Hematopoietic multipotent progenitor cell (in vitro differentiated cells): ENCODE data around the gene CEND1. TPM values are rescaled to one million over a fixed set of nuclear protein-coding genes. Genes with fewer than 3 reads are reported as not detected.

Experiments
- DNase-seq, 3 donors: peaks; one replicate each; pipeline ENCODE4 v3.0.0-alpha.2; 2011 to 2015; ENCODE audit warnings: low read depth in 2 of 3, low spot score in 2 of 3
- total RNA-seq: library from RNA; depleted of rRNA; stranded (reverse); fragments of >200 nt; gene quantifications from one replicate; pipeline ENCODE4 v1.2.3, GENCODE V29; 2012

Gene CEND1
- not detected for total RNA-seq

DNA sequence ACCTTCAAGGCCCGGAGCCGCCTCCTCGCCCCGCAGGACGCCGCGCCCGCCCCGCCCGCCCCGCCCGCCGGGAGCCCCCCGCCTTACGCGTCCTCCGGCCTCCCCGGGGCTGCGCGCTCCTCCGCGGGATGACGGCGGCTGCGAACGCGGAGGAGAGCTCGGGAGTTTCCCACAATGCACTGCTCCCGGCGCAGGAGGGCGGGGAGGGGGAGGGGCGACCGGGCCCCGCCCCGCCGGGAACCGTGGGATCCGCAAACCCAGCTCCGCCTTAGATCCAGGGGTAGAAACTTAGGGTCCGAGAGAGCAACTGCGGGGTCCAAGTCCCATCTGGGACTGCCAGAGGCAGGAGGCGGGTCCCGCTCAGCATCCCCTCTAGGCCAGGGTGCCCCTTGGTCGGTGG lies at the start of gene CEND1:
CEND1 (minus strand) TSS at position 148 of the 400 bp plus-strand sequence. CDS start 1,514 bp downstream, outside the sequence.
- peak in 1 of 3 donors; percentile 29 for DNase-seq

GRCh38 chr11:839280-839623 lies 49.4 kb upstream of the CEND1 start:
- DNase-seq = no peak

DNA sequence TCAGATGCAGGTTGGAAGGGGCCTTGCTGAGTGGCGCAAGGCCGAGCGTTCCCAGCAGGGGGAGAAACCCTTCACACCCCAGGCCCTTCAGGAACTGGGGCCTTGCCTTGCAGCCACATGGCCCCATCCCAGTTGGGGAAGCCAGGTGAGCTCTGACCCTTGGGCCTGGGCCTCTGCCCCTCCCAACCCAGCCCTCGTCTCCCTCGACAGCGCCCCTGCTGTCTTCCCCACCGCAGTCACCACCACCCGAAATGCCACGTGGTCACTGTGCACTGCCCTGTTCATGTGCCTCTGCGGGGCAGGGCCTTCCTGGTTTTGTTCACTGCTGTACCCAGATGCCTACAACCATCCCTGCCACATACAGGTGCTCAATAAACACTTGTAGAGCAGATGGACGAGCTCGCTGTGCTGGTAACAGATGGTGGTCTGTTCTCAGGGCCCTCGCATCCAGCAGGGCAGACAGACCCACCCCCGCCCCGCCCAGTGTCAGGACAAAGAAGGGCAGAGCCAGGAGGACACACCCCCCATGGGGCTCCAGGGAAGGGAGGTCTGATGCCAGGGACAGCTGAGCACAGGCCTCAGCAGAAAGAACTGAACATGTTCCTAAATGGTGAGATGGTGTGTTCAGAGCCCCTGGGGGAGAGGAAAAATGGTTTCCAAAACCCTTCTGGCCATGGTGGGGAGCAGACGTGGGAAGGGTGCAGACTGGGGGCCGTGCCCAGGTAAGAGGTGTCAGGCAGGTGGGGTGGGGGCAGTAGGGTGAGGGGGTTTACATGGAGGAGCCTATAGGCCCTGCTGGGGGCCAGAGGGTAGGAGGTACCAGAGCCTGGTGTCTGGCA lies 48.8 kb upstream of the CEND1 start:
- no peak for DNase-seq

- DNase-seq = no peak
These were observed 48.1 kb upstream of the CEND1 start for GRCh38 chr11:837990-838307.

- no peak for DNase-seq
These were observed 47.5 kb upstream of the CEND1 start for GRCh38 chr11:837189-837989.

GRCh38 chr11:836700-837099 lies 46.8 kb upstream of the CEND1 start:
- DNase-seq = no peak

GRCh38 chr11:836274-836673 lies 46.4 kb upstream of the CEND1 start:
- no peak for DNase-seq

- peak in 2 of 3 donors; percentile 62 to 71 for DNase-seq
These were observed 44.8 kb upstream of the CEND1 start for GRCh38 chr11:834371-835316.

DNA sequence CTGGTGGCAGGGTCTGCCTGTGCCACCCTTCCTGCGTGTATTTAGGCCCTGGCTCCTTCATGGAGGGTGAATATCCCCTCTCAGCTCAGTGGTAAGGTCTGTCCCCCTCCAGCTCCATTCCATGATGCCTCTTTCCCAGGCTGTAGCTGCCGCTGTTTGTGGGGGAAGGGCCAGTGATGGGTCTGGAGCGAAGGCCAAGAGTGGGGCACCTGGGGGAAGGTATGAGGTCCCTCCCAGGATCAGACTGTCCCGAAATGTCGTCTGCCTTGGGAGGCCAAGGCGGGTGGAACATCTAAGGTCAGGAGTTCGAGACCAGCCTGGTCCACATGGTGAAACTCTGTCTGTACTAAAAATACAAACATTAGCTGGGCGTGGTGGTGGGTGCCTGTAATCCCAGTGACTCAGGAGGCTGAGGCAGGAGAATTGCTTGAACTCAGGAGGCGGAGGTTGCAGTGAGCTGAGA lies 44.0 kb upstream of the CEND1 start:
- no peak for DNase-seq

DNA sequence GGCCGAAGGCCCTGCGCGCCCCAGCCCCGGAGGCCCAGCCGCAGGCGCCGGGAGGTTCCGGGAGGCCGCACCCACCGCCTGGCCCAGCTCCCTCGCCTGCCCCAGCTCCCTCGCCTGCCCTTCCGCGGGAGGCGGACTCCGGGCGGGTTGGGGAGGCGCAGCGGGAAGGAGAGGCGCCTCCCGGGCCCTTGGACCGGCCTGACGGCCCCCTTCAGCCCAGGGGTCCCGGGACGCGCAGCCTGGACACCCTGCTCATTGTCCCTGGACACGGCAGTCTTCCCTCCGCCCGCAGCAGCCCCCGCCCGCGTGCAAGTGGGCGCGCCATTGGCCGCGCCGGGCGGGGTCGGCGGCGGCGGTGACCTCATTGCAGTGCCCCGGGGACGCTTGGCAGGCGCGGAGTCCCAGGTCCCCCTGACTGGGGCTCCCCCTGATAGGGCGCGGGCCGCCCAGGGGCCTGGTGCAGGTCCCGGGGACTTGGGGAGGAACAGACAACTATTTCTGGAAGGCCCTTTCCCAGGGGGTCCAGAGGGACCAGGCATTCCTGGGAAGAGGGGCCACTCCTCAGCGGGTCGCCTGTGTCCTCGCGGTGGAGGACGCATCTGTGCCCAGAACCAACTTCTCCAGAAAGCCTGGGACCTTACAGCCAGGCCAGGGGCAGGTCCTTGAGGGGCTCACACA lies 43.4 kb upstream of the CEND1 start:
- peak in 2 of 3 donors; percentile 46 to 49 for DNase-seq

GRCh38 chr11:832529-833113 lies 42.7 kb upstream of the CEND1 start, which contains the start of gene CD151:
CD151 (plus strand) TSS chr11:832952; CDS start chr11:836070, 3,118 bp downstream.
- DNase-seq = peak in 2 of 3 donors; percentile 43 to 44

DNA sequence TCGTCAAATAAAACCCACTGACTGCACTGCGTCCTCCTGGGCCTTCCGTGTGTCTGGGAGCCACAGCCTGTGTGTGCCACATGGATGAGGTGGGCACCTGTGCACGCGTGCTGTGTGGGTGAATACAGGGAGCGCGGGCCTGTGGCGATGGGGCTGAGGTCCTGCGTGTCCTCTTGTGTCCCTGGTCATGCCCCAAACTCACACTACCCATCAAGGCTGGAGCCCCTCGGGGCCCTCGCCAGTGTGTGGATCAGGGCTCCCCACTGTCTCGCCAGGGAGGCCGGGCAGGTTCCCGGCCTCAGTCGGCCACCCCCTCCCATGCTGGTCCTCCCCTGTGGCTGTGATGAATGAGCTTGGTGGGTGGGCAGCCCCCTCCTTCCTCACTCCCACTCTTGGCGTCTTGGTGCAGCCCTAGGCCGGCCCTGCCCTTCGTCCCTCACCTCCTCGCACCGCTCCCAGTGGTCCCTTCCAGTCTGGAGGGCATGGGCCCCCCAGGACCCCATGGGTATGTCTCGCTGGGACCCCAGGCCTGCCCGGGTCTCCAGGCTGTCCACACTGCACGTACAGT lies 42.2 kb upstream of the CEND1 start:
- DNase-seq = no peak

- DNase-seq = no peak
These were observed 41.4 kb upstream of the CEND1 start for GRCh38 chr11:831118-831864.

GRCh38 chr11:830295-831117 lies 40.6 kb upstream of the CEND1 start:
- DNase-seq = peak in 2 of 3 donors; percentile 43 to 71

GRCh38 chr11:829847-830294 lies 40.0 kb upstream of the CEND1 start:
- DNase-seq = no peak

GRCh38 chr11:829176-829846 lies 39.4 kb upstream of the CEND1 start:
- DNase-seq = no peak

DNA sequence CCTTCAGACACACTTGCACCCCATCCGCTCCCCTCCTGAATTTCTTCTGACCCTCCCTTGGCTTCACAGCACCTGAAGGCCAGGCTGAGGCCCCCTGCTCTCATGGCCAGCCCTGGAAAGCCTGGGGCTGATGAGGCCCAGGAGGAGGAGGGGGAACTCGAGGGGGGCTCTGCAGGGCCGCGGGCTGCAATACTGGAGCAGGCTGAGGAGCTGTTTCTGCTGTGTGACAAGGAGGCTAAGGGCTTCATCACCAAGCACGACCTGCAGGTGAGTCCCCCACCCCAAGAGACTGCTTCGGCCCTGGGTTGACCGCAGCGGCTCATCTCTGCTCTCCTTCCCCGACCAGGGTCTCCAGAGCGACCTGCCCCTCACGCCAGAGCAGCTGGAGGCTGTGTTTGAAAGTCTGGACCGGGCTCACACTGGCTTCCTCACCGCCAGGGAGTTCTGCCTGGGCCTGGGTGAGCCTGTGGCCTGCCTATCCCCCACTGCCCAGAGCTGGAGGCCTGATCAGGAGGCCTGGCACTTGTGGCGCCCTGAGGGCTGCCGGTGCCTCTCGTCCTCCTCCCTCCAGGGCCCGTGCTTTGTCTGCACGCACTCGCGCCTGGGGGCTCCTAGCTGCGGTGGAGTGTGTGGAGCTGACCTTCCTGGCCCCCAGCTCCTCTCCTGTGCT lies 38.8 kb upstream of the CEND1 start:
- no peak for DNase-seq
